Dermis blood vessel endothelial cell (primary cell): Measurements from ENCODE around the gene IP6K3. TPM values are rescaled to one million over a fixed set of nuclear protein-coding genes. Genes with fewer than 3 reads are reported as not detected.

Source experiments
- DNase-seq: peaks from one replicate; pipeline ENCODE4 v3.0.0; 2010
- total RNA-seq: library from RNA; depleted of rRNA; stranded (reverse); fragments of >200 nt; gene quantifications from 2 replicates; pipeline ENCODE4 v1.2.3, GENCODE V29; 2014

IP6K3 gene
- total RNA-seq, 1 donor from 2014 or later = under 0.01 TPM

- no peak for DNase-seq
Observed at GRCh38 chr6:33704215-33705066, 42.3 kb downstream of the IP6K3 start.

GRCh38 chr6:33702345-33702977, 44.2 kb downstream of the IP6K3 start:
- peak; percentile 76 for DNase-seq

GRCh38 chr6:33700391-33701050, 46.2 kb downstream of the IP6K3 start:
- DNase-seq = peak; percentile 91

- DNase-seq = peak; percentile 26
Observed at GRCh38 chr6:33699739-33700138, 47.0 kb downstream of the IP6K3 start.

- peak; percentile 32 for DNase-seq
Observed at GRCh38 chr6:33699131-33699530, 47.6 kb downstream of the IP6K3 start.

- no peak for DNase-seq
Observed at GRCh38 chr6:33698494-33698893, 48.2 kb downstream of the IP6K3 start.

DNA sequence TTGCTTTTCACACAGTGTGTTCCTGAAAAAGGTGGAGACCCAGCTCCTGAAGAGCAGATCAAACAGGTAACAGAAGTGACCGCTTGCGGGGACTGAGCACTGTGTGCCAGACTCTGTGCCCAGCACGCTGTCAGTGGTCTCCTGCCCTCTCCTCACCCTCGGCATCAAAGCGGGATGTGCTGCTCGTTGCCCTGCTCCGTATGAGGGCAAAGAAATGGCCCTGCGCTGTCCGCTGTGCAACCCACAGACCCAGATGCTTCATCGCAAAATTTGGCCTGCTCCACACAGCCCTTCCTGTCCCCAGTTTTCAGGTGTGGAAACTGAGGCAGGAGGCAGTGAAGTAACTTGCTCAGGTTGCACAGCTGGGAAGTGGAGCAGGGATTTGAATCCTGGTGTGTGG, 48.9 kb downstream of the IP6K3 start:
- no peak for DNase-seq

GRCh38 chr6:33696548-33697518, 49.9 kb downstream of the IP6K3 start:
- DNase-seq = peak; percentile 99

DNA sequence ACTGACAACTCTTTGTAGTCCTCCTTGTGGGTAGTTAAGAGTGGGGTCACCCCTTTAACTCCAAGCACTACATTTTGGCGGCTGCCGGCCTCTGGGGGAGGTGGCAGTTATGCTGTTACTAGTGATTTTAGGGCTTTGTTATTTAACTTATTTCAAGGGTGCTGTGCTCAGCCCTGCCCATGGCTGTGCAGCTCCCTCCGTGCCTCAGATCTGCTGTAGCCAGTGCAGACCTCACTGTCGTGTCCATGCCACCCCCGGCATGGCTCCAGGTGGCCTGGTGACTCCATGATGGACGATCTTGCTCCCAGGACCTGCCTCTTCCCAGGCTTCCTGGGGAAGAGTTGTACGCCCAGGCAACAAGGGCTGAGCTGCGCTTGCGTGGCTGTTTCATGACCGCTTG, 50.6 kb downstream of the IP6K3 start:
- no peak for DNase-seq

DNA sequence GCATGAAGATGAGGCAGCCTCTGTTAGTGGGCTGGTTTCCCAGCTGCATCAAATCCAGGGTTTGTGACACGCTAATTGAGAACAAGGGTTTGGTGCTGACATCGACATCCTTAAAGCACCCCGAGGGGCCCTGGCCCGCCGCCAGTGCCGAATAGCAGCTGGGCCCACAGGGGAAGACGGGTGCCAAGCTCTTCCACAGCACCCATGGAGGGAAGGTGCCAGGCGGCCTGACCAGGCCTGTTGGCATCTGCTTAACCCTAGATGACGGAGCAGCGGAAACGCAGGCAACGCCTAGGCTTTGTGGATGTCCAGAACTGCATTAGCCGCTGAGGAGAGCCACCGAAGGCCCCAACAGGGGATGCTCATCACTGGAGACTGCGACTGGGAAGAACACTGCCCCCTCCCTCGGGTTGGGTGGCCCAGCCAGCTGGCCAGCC, 51.2 kb downstream of the IP6K3 start:
- DNase-seq = no peak

DNA sequence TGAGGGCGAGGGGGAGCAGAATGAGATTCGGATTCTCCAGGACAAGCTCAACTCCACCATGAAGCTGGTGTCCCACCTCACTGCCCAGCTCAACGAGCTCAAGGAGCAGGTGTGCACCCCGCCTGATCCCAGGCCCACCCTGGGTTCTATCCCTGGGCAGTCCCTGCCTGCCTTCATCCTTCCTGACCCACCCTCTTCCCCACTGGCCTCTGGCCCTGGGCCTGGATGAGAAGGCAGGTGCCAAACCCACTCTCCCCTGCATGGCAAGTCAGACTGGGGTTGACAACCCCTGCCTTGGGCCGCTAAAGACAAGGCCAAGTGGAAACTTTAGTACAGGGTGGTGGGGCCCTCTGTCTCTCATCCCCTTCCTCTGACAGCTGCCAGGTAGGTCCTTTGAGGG, 51.7 kb downstream of the IP6K3 start:
- DNase-seq = no peak

- DNase-seq = peak; percentile 60
Observed at GRCh38 chr6:33694401-33694931, 52.2 kb downstream of the IP6K3 start.

DNA sequence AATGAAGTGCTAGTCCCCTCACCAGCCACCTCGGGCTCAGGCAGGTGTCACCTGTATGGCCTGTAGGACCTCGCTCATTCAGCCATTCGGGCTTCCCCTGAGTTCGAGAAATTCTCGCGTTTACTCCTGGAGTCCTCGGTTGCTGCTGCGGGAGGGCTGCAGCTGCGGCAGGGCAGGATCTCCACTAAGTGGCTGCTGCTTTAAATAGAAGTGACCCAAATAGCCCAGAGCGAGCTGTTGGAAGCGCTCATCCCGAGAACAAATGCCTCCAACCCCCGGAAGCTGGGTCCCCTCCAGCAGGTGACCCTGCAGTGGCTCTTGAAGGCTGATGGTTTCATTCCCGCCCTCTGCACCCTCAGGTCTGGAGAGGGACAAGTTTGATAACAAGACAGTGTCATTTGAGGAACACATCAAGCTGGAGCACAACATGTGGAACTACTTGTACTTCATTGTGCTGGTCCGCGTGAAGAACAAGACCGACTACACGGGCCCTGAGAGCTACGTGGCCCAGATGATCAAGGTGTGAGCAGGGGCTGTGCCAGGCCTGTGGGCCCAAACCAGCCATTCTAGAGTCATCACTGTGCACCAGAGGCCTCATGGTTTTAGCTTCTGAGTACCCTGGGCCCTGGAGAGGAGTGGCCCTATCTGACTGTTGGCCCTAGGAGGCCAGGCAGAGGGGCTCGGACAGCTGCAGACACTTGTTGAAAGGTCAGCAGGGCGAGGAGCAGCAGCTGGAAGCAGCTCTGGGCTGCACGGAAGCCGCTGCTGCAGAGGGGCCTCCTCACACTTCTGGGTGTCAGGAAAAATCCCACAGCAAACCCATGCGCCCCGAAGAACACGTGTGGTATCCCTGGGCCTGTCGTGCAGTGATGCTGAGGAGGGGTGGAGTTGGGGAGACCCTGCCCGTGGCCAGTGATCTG, 53.3 kb downstream of the IP6K3 start:
- DNase-seq = no peak

DNA sequence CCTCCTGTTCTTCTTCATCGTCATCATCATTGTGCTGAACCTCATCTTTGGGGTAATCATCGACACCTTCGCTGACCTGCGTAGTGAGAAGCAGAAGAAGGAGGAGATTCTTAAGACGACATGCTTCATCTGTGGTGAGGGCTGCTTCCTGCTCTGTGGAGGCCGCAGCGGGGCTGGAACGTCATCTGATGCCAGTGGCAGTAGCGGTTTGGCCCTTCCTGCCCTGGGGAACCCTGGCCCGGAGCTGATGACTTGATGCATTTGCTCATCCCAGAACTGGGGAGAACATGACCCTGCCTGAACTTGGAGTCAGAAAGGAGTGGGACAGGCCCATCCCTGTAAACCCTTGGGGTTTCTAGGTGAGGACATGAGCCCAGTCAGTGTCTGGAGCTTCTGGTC, 53.9 kb downstream of the IP6K3 start:
- DNase-seq = no peak

DNA sequence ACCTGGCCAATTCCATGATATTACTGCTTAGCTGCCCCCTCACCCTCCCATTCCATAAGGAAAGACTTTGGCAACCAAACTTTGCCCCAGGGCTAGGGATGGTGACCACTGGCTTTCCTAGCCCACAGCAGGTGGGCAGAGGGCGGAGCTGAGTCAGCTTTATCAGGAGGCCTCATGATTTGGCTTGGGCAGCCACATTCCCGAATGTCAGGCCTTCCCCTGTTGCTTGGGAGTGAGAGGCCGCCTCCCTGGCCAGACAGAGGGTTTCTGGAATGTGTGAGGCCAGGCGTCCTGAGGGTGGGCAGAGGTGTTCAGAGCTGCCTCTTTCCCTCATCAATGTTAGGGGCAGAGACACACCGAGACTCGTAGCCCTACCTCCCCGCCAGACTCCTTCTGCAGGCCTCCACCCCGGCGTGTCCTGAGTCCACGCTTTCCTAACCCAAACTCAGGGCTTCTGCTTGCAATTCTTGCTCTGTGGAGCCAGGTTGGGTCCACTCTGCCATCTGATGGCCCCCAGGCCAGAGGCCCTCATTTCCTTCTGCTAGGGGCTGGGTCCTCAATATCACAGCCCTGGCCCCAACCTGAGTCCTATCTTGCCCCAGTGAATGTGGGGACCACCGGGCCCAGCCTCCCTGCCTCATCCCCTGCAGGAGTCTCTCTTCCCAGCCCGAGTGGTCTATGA, 54.5 kb downstream of the IP6K3 start:
- DNase-seq = no peak

GRCh38 chr6:33691456-33692077, 55.1 kb downstream of the IP6K3 start:
- DNase-seq = no peak

GRCh38 chr6:33690766-33691165, 55.9 kb downstream of the IP6K3 start:
- DNase-seq = no peak

- no peak for DNase-seq
Observed at GRCh38 chr6:33689879-33690278, 56.8 kb downstream of the IP6K3 start.

GRCh38 chr6:33689148-33689494, 57.6 kb downstream of the IP6K3 start:
- no peak for DNase-seq
